SK-N-SH (cell line): ENCODE data around the gene OR11H7.

ENCODE experiments used
- CTCF ChIP-seq: fragments of 200-600 bp; sonication (generic); IDR thresholded peaks from 2 replicates; pipeline ENCODE4 v1.6.1; 2017; ENCODE audit warnings: antibody characterized with exemption, mild to moderate bottlenecking, moderate library complexity
- GABPA ChIP-seq: IDR thresholded peaks from 2 replicates; pipeline ENCODE4 v1.4.0; 2012; ENCODE audit warnings: low read depth, mild to moderate bottlenecking
- IRF3 ChIP-seq: fragments of 150-350 bp; IDR thresholded peaks from 2 replicates; pipeline ENCODE4 v1.6.1; 2016; ENCODE audit warnings: mild to moderate bottlenecking, low read depth, low read length
- RAD21 ChIP-seq: IDR thresholded peaks from 2 replicates; pipeline ENCODE4 v1.6.1; 2012; ENCODE audit warnings: mild to moderate bottlenecking, low read length
- REST ChIP-seq: IDR thresholded peaks from 2 replicates; pipeline ENCODE4 v1.6.1; 2012; ENCODE audit warnings: mild to moderate bottlenecking, low read depth, low read length, moderate library complexity
- TAF1 ChIP-seq: IDR thresholded peaks from 2 replicates; pipeline ENCODE4 v1.6.1; 2012; ENCODE audit warnings: low read depth, mild to moderate bottlenecking, low read length, moderate library complexity, borderline replicate concordance
- TCF12 ChIP-seq: IDR thresholded peaks from 2 replicates; pipeline ENCODE4 v1.4.0; 2012
- TEAD4 ChIP-seq: IDR thresholded peaks from 2 replicates; pipeline ENCODE4 v1.4.0; 2012; ENCODE audit warnings: mild to moderate bottlenecking, borderline replicate concordance; ENCODE audit not compliant: insufficient read depth

GRCh38 chr14:20204721-20205120 lies 24.1 kb upstream of the OR11H7 start:
- no peak for TF ChIP-seq CTCF
- TF ChIP-seq GABPA: no peak
- TF ChIP-seq TEAD4: no peak
- TF ChIP-seq TCF12: no peak
- no peak for TF ChIP-seq IRF3
- no peak for TF ChIP-seq REST
- TF ChIP-seq TAF1: no peak
- TF ChIP-seq RAD21: no peak
